ENCODE results near the gene AKAP6.
"Not testable (repeated sequence)": the region's sequence is repeated elsewhere in the genome, so short reads cannot be mapped to it uniquely, and the experiment has no call there.

AKAP6 gene

GRCh38 chr14:32583427-32583826 lies 254.3 kb downstream of the AKAP6 start:
- DNase-seq (ENCODE audit: low spot score): not testable (repeated sequence)

- no peak for DNase-seq (ENCODE audit: low spot score)
Measured at GRCh38 chr14:32584079-32584478, 255.0 kb downstream of the AKAP6 start.

GRCh38 chr14:32587461-32587860 lies 258.4 kb downstream of the AKAP6 start:
- no peak for DNase-seq (ENCODE audit: low spot score)

- DNase-seq (ENCODE audit: low spot score): no peak
Measured at GRCh38 chr14:32588448-32589320, 259.6 kb downstream of the AKAP6 start.

- no peak for DNase-seq (ENCODE audit: low spot score)
Measured at GRCh38 chr14:32590157-32590556, 261.1 kb downstream of the AKAP6 start.

- DNase-seq (ENCODE audit: low spot score): no peak
Measured at GRCh38 chr14:32593290-32593942, 264.3 kb downstream of the AKAP6 start.

- no peak for DNase-seq (ENCODE audit: low spot score)
Measured at GRCh38 chr14:32594766-32595165, 265.7 kb downstream of the AKAP6 start.

- DNase-seq (ENCODE audit: low spot score): no peak
Measured at GRCh38 chr14:32595497-32595896, 266.4 kb downstream of the AKAP6 start.

- no peak for DNase-seq (ENCODE audit: low spot score)
Measured at GRCh38 chr14:32596390-32596789, 267.3 kb downstream of the AKAP6 start.

- DNase-seq (ENCODE audit: low spot score): no peak
Measured at GRCh38 chr14:32597771-32598170, 268.7 kb downstream of the AKAP6 start.

GRCh38 chr14:32601069-32601468 lies 272.0 kb downstream of the AKAP6 start:
- no peak for DNase-seq (ENCODE audit: low spot score)

- DNase-seq (ENCODE audit: low spot score): no peak
Measured at GRCh38 chr14:32601906-32602305, 272.8 kb downstream of the AKAP6 start.

GRCh38 chr14:32602699-32603098 lies 273.6 kb downstream of the AKAP6 start:
- DNase-seq (ENCODE audit: low spot score): no peak

- no peak for DNase-seq (ENCODE audit: low spot score)
Measured at GRCh38 chr14:32603992-32604565, 275.0 kb downstream of the AKAP6 start.

GRCh38 chr14:32606301-32606700 lies 277.2 kb downstream of the AKAP6 start:
- DNase-seq (ENCODE audit: low spot score): no peak

- no peak for DNase-seq (ENCODE audit: low spot score)
Measured at GRCh38 chr14:32607399-32607798, 278.3 kb downstream of the AKAP6 start.

GRCh38 chr14:32608857-32609256 lies 279.8 kb downstream of the AKAP6 start:
- DNase-seq (ENCODE audit: low spot score): no peak

GRCh38 chr14:32609388-32609787 lies 280.3 kb downstream of the AKAP6 start:
- DNase-seq (ENCODE audit: low spot score): no peak

GRCh38 chr14:32611752-32612151 lies 282.7 kb downstream of the AKAP6 start:
- no peak for DNase-seq (ENCODE audit: low spot score)

- no peak for DNase-seq (ENCODE audit: low spot score)
Measured at GRCh38 chr14:32618991-32619390, 289.9 kb downstream of the AKAP6 start.

GRCh38 chr14:32620303-32620702 lies 291.2 kb downstream of the AKAP6 start:
- DNase-seq (ENCODE audit: low spot score): no peak

GRCh38 chr14:32620724-32621123 lies 291.6 kb downstream of the AKAP6 start:
- no peak for DNase-seq (ENCODE audit: low spot score)

GRCh38 chr14:32621585-32621984 lies 292.5 kb downstream of the AKAP6 start:
- DNase-seq (ENCODE audit: low spot score): no peak

Data from cerebellar cortex (tissue), 1 donor.